Keratinocyte (primary cell): Measurements from ENCODE around the gene LINC01488. TPM values are rescaled to one million over a fixed set of nuclear protein-coding genes. Genes with fewer than 3 reads are reported as not detected.

Experiments used
- DNase-seq: peaks from one replicate; pipeline ENCODE4 v3.0.0-alpha.2; 2011; ENCODE audit warnings: low read depth, missing footprints, low spot score
- FAIRE-seq: peaks from 2 replicates; lab custom pipeline; 2011; peaks lifted over from hg19 to GRCh38; lab: Jason Lieb, UNC
- H2AFZ ChIP-seq: 2 replicates; pipeline ENCODE4 v1.6.0; 2012; ENCODE audit warnings: low read length, control low read depth, inconsistent platforms; ENCODE audit not compliant: control insufficient read depth
- H3K27ac ChIP-seq: 2 replicates; pipeline ENCODE4 v1.5.1; 2011; ENCODE audit warnings: low read length; ENCODE audit not compliant: control insufficient read depth, insufficient read depth
- H3K27me3 ChIP-seq: 3 replicates; pipeline ENCODE4 v1.6.0; 2011; ENCODE audit warnings: low read length; ENCODE audit not compliant: control insufficient read depth, insufficient read depth; ENCODE audit errors: extremely low read depth
- H3K36me3 ChIP-seq, 2 experiments: 2 replicates in 1 of 2; 3 replicates in 1 of 2; pipeline ENCODE4 v1.5.1; 2011; ENCODE audit warnings: low read length in 2 of 2, mild to moderate bottlenecking in 1 of 2; ENCODE audit not compliant: control insufficient read depth in 2 of 2, insufficient read depth in 2 of 2; ENCODE audit errors: extremely low read depth in 1 of 2
- H3K4me1 ChIP-seq: 3 replicates; pipeline ENCODE4 v1.5.1; 2011; ENCODE audit warnings: low read length; ENCODE audit not compliant: control insufficient read depth, insufficient read depth; ENCODE audit errors: extremely low read depth
- H3K4me2 ChIP-seq: 3 replicates; pipeline ENCODE4 v1.6.0; 2011; ENCODE audit warnings: low read depth, low read length; ENCODE audit not compliant: control insufficient read depth, insufficient read depth; ENCODE audit errors: extremely low read depth
- H3K4me3 ChIP-seq, 3 experiments: fragments of 200-600 bp in 1 of 3; sonication (generic) in 1 of 3; 2 replicates in 2 of 3; 3 replicates in 1 of 3; pipeline ENCODE4 v1.5.1; 2011 to 2016; ENCODE audit warnings: low read length in 3 of 3, mild to moderate bottlenecking in 3 of 3, control low read depth in 2 of 3, inconsistent platforms in 1 of 3, low read depth in 1 of 3, mixed read lengths in 1 of 3, mixed run types in 1 of 3, moderate library complexity in 1 of 3; ENCODE audit not compliant: control insufficient read depth in 2 of 3, insufficient read depth in 2 of 3; ENCODE audit errors: extremely low read depth in 1 of 3
- H3K79me2 ChIP-seq: 2 replicates; pipeline ENCODE4 v1.6.0; 2012; ENCODE audit warnings: low read length; ENCODE audit not compliant: control insufficient read depth, insufficient read depth
- H3K9ac ChIP-seq: 3 replicates; pipeline ENCODE4 v1.6.0; 2011; ENCODE audit warnings: low read length; ENCODE audit not compliant: control insufficient read depth, insufficient read depth; ENCODE audit errors: extremely low read depth
- H3K9me1 ChIP-seq: 3 replicates; pipeline ENCODE4 v1.6.0; 2011; ENCODE audit warnings: low read length; ENCODE audit not compliant: control insufficient read depth, insufficient read depth; ENCODE audit errors: extremely low read depth
- H3K9me3 ChIP-seq: 2 replicates; pipeline ENCODE4 v1.5.1; 2012; ENCODE audit warnings: low read depth, low read length; ENCODE audit not compliant: control insufficient read depth
- H4K20me1 ChIP-seq: 3 replicates; pipeline ENCODE4 v1.6.0; 2011; ENCODE audit warnings: low read length; ENCODE audit not compliant: control insufficient read depth, insufficient read depth; ENCODE audit errors: extremely low read depth
- EZH2 ChIP-seq: IDR thresholded peaks from one replicate; pipeline ENCODE4 v1.6.1; 2012; ENCODE audit warnings: inconsistent platforms, mild to moderate bottlenecking, low read length, moderate library complexity
- dilution Hi-C: fragments of 300-500 bp; cut with MboI; formaldehyde crosslinking; loops from one replicate; pipeline ENCODE4 v1.7.0; 2020; ENCODE audit warnings: low sequenced_read_pairs; ENCODE audit not compliant: extremely low pct_ligation_motif_present
- polyA plus RNA-seq, 5 experiments: library from polyadenylated mRNA; depleted of rRNA in 3 of 5; stranded (reverse) in 3 of 5; stranded (forward) in 1 of 5; unstranded in 1 of 5; fragments of >200 nt; gene quantifications; 1 replicate in 1 of 5; 2 replicates in 3 of 5; 3 replicates in 1 of 5; pipeline versions ENCODE4 v1.2.1 to v1.2.3, GENCODE V29; 2011 to 2012; ENCODE audit warnings: missing spikeins in 2 of 5, low read depth in 1 of 5, low replicate concordance in 1 of 5
- TF ChIP-seq, protein P1 (sequence below), 3 experiments: IDR thresholded peaks in 1 of 3; conservative IDR thresholded peaks in 1 of 3; optimal IDR thresholded peaks in 1 of 3; 2 replicates in 2 of 3; 3 replicates in 1 of 3; pipeline versions ENCODE3 to v1.5.1; 2011; ENCODE audit warnings: low read length in 3 of 3, mild to moderate bottlenecking in 3 of 3, moderate library complexity in 2 of 3, control low read depth in 1 of 3, inconsistent platforms in 1 of 3; ENCODE audit not compliant: insufficient read depth in 2 of 3; ENCODE audit errors: extremely low read depth in 1 of 3

Gene LINC01488
- polyA plus RNA-seq, 1 donor (not counting 4 experiments of a cell fraction or from before 2014, with no cell fraction given), result not detected

DNA sequence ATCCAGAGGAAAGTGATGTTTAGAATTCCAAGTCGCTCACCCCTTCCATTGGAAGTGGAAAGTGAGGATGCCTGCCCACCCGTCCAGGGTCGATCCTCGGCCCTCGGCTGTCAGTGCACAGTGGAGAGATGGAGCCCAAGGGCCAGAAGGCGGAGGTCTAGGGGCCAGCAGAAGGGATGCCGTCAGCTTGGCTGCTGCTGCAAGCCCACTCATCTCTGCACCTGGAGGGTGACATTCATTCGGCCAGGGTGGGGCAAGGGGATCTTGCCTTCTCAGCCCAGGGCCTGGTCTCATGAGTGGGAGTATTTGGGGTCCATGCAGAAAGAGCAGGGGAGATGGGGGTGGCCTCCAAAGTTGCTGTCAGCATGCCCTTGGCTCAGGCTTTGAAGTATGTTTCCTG is 30.7 kb downstream of the LINC01488 start:
- TF ChIP-seq, protein P1, sequence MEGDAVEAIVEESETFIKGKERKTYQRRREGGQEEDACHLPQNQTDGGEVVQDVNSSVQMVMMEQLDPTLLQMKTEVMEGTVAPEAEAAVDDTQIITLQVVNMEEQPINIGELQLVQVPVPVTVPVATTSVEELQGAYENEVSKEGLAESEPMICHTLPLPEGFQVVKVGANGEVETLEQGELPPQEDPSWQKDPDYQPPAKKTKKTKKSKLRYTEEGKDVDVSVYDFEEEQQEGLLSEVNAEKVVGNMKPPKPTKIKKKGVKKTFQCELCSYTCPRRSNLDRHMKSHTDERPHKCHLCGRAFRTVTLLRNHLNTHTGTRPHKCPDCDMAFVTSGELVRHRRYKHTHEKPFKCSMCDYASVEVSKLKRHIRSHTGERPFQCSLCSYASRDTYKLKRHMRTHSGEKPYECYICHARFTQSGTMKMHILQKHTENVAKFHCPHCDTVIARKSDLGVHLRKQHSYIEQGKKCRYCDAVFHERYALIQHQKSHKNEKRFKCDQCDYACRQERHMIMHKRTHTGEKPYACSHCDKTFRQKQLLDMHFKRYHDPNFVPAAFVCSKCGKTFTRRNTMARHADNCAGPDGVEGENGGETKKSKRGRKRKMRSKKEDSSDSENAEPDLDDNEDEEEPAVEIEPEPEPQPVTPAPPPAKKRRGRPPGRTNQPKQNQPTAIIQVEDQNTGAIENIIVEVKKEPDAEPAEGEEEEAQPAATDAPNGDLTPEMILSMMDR (optimal IDR thresholded peaks at IDR 0.05 in 1 of 3, IDR thresholded peaks at IDR 0.05 in 1 of 3, conservative IDR thresholded peaks at IDR 0.05 in 1 of 3; ENCODE audit: extremely low read depth in 1 of 3, insufficient read depth in 2 of 3, low read length in 3 of 3), result no peak
- TF ChIP-seq EZH2, result no peak
- H3K4me2 ChIP-seq, result no peak overlapping the region
- H3K9ac ChIP-seq, result no peak overlapping the region
- H3K9me1 ChIP-seq, result no peaks in the 10 kb centered on the region
- no peak overlapping the region for H3K27ac ChIP-seq
- no peaks in the 10 kb centered on the region for H3K79me2 ChIP-seq
- DNase-seq, result no peak
- H2AFZ ChIP-seq, result no peak overlapping the region
- H3K36me3 ChIP-seq, result no peaks in the 10 kb centered on the region
- dilution Hi-C loops, result no loop called here
- no peaks in the 10 kb centered on the region for H3K27me3 ChIP-seq
- H3K4me3 ChIP-seq, result no peak overlapping the region
- no peaks in the 10 kb centered on the region for H3K9me3 ChIP-seq
- FAIRE-seq, result no peak
- H3K4me1 ChIP-seq, result peaks cover 3% of the 10 kb centered on the region
- no peaks in the 10 kb centered on the region for H4K20me1 ChIP-seq

DNA sequence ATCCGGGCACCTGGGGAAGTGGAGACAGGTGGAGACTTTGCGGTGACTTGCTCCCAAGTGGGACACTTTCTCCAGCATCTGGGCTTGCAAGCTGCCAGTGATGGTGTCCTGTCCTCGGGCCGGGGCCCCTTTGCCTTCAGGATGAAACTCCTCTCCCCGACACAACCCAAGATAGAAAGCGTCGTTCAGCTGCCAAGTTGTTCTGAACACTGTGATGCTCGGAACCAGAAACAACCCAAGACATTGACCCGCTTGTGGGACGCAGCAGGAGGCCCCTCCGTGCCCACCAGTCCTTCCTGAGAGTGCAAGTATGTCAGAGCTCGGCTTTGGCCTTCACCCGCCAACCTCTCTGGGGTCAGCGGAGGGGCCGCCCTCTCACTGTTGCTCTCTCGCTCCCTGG is 31.3 kb downstream of the LINC01488 start:
- no peak overlapping the region for H3K4me3 ChIP-seq
- FAIRE-seq, result no peak
- H3K9me3 ChIP-seq, result no peaks in the 10 kb centered on the region
- H2AFZ ChIP-seq, result no peak overlapping the region
- no peak overlapping the region for H3K27ac ChIP-seq
- no peaks in the 10 kb centered on the region for H3K36me3 ChIP-seq
- DNase-seq, result no peak
- peaks cover 3% of the 10 kb centered on the region for H3K4me1 ChIP-seq
- H3K79me2 ChIP-seq, result no peaks in the 10 kb centered on the region
- no peaks in the 10 kb centered on the region for H3K27me3 ChIP-seq
- H3K4me2 ChIP-seq, result no peak overlapping the region
- no peak overlapping the region for H3K9ac ChIP-seq
- dilution Hi-C loops, result no loop called here
- no peaks in the 10 kb centered on the region for H3K9me1 ChIP-seq
- no peaks in the 10 kb centered on the region for H4K20me1 ChIP-seq
- TF ChIP-seq, protein P1 (optimal IDR thresholded peaks at IDR 0.05 in 1 of 3, IDR thresholded peaks at IDR 0.05 in 1 of 3, conservative IDR thresholded peaks at IDR 0.05 in 1 of 3; ENCODE audit: extremely low read depth in 1 of 3, insufficient read depth in 2 of 3, low read length in 3 of 3), result no peak
- no peak for TF ChIP-seq EZH2
